Caki2 (cell line): ENCODE results near the gene PCDHA13. TPM values are rescaled to one million over a fixed set of nuclear protein-coding genes. Genes with fewer than 3 reads are reported as not detected.

Source experiments
- total RNA-seq: library from RNA; depleted of rRNA; stranded (reverse); fragments of >200 nt; shearing (Covaris generic); gene quantifications from 2 replicates; pipeline ENCODE4 v1.2.3, GENCODE V29; 2014; ENCODE audit warnings: low replicate concordance; rRNA removed

PCDHA13 gene
- total RNA-seq, 1 experiment from 2014 or later = not detected

Other genes starting within 250 kb of the PCDHA13 start
- gene CD14, start 248.9 kb upstream of the PCDHA13 start, total RNA-seq = 0.96 TPM in 1 of 2 replicates, not detected in the other
- 7.9 and 14.0 TPM in 2 replicates for gene TMCO6, start 242.7 kb upstream of the PCDHA13 start, total RNA-seq
- gene NDUFA2, start 234.5 kb upstream of the PCDHA13 start, total RNA-seq = 71.7 and 78.2 TPM in 2 replicates
- 36.9 and 57.5 TPM in 2 replicates for gene IK, start 234.3 kb upstream of the PCDHA13 start, total RNA-seq
- 26.2 and 30.2 TPM in 2 replicates for gene WDR55, start 217.2 kb upstream of the PCDHA13 start, total RNA-seq
- not detected in 2 replicates for gene DND1, start 208.5 kb upstream of the PCDHA13 start, total RNA-seq
- 50.1 and 61.3 TPM in 2 replicates for gene HARS1, start 190.8 kb upstream of the PCDHA13 start, total RNA-seq
- 30.0 and 41.5 TPM in 2 replicates for gene HARS2, start 190.7 kb upstream of the PCDHA13 start, total RNA-seq
- gene ZMAT2, start 181.7 kb upstream of the PCDHA13 start, total RNA-seq = 77.7 and 99.3 TPM in 2 replicates
- not detected in 2 replicates for gene PCDHA1, start 96.0 kb upstream of the PCDHA13 start, total RNA-seq
- gene PCDHA2, start 87.3 kb upstream of the PCDHA13 start, total RNA-seq = not detected in 2 replicates
- 0.10 TPM in 1 of 2 replicates, not detected in the other for gene PCDHA3, start 81.1 kb upstream of the PCDHA13 start, total RNA-seq
- 10.8 and 11.5 TPM in 2 replicates for gene PCDHA4, start 75.1 kb upstream of the PCDHA13 start, total RNA-seq
- 2.5 and 2.8 TPM in 2 replicates for gene PCDHA5, start 60.5 kb upstream of the PCDHA13 start, total RNA-seq
- gene PCDHA6, start 54.2 kb upstream of the PCDHA13 start, total RNA-seq = 0.34 TPM in 1 of 2 replicates, not detected in the other
- 0.10 TPM in 1 of 2 replicates, not detected in the other for gene PCDHA7, start 47.9 kb upstream of the PCDHA13 start, total RNA-seq
- 0.51 TPM in 1 of 2 replicates, not detected in the other for gene PCDHA8, start 40.9 kb upstream of the PCDHA13 start, total RNA-seq
- gene PCDHA9, start 33.7 kb upstream of the PCDHA13 start, total RNA-seq = not detected in 2 replicates
- gene PCDHA10, start 26.2 kb upstream of the PCDHA13 start, total RNA-seq = 0.03 and 0.06 TPM in 2 replicates
- 5.6 TPM in 1 of 2 replicates, not detected in the other for gene PCDHA11, start 13.2 kb upstream of the PCDHA13 start, total RNA-seq
- not detected in 2 replicates for gene PCDHA12, start 6.8 kb upstream of the PCDHA13 start, total RNA-seq
- 0.09 and 0.10 TPM in 2 replicates for gene PCDHAC1, start 44.2 kb downstream of the PCDHA13 start, total RNA-seq
- 2.8 and 4.6 TPM in 2 replicates for gene PCDHAC2, start 84.4 kb downstream of the PCDHA13 start, total RNA-seq
- gene PCDHB1, start 169.2 kb downstream of the PCDHA13 start, total RNA-seq = not detected in 2 replicates
- gene PCDHB2, start 212.5 kb downstream of the PCDHA13 start, total RNA-seq = not detected in 2 replicates
- gene PCDHB3, start 218.3 kb downstream of the PCDHA13 start, total RNA-seq = not detected in 2 replicates
- not detected in 2 replicates for gene PCDHB4, start 239.7 kb downstream of the PCDHA13 start, total RNA-seq